Sigmoid colon (tissue), 7 donors: ENCODE measurements around the gene BCAR3. TPM values are rescaled to one million over a fixed set of nuclear protein-coding genes. Genes with fewer than 3 reads are reported as not detected.

Experiments
- DNase-seq: peaks from one replicate; pipeline ENCODE4 v3.0.0-alpha.2; 2019
- H3K27ac ChIP-seq, 4 donors: fragments of 200-600 bp; sonication (generic); one replicate each; pipeline ENCODE4 v1.5.1; 2016 to 2019; ENCODE audit warnings: mild to moderate bottlenecking in 1 of 4
- H3K27me3 ChIP-seq, 3 donors: fragments of 200-600 bp; sonication (generic); one replicate each; pipeline ENCODE4 v1.5.1; 2019; ENCODE audit warnings: mild to moderate bottlenecking in 1 of 3
- H3K36me3 ChIP-seq, 4 donors: fragments of 200-600 bp; sonication (generic); one replicate each; pipeline ENCODE4 v1.5.1; 2016 to 2019
- H3K4me1 ChIP-seq, 4 donors: fragments of 200-600 bp; sonication (generic); one replicate each; pipeline ENCODE4 v1.5.1; 2017 to 2019
- H3K4me3 ChIP-seq, 4 donors: fragments of 200-600 bp; sonication (generic); one replicate each; pipeline ENCODE4 v1.5.1; 2017 to 2019; ENCODE audit warnings: mild to moderate bottlenecking in 2 of 4, moderate library complexity in 1 of 4
- H3K9me3 ChIP-seq, 4 donors: fragments of 200-600 bp in 3 of 4; sonication (generic) in 3 of 4; one replicate each; pipeline versions ENCODE4 v1.5.1 to v1.6.1; 2013 to 2019
- CTCF ChIP-seq, 4 experiments: fragments of 450-650 bp in 3 of 4; fragments of 200-600 bp in 1 of 4; IDR thresholded peaks; one replicate each; pipeline ENCODE4 v1.5.1; 2016 to 2019; ENCODE audit warnings: antibody characterized with exemption in 4 of 4, mild to moderate bottlenecking in 3 of 4, moderate library complexity in 2 of 4
- EP300 ChIP-seq, 4 donors: sonication (generic); formaldehyde crosslinking; IDR thresholded peaks; one replicate each; pipeline ENCODE4 v1.6.1; 2017; ENCODE audit warnings: antibody characterized with exemption in 4 of 4
- POLR2A ChIP-seq, 2 donors: fragments of 450-650 bp; IDR thresholded peaks; one replicate each; pipeline ENCODE4 v1.6.1; 2016; ENCODE audit warnings: antibody characterized with exemption in 2 of 2, mild to moderate bottlenecking in 2 of 2, moderate library complexity in 2 of 2
- POLR2AphosphoS5 ChIP-seq, 4 donors: sonication (generic); formaldehyde crosslinking; IDR thresholded peaks; one replicate each; pipeline ENCODE4 v1.6.1; 2017; ENCODE audit warnings: antibody characterized with exemption in 4 of 4
- WGBS, 2 donors: extraction: QIAGEN DNeasy Blood & Tissue Kit; methylation state at CpG; one replicate each; pipeline ENCODE4 v1.1.7; 2013; 5-methylcytosine and 5-hydroxymethylcytosine counted together
- intact Hi-C: fragments of 100-400 bp; cut with DNase I; formaldehyde crosslinking; loops from one replicate; pipeline ENCODE4 v1.15.1; 2023
- polyA plus RNA-seq, 3 donors: library from polyadenylated mRNA; stranded (reverse); fragments of 200-250 nt; gene quantifications; one replicate each; pipeline ENCODE4 v1.2.3, GENCODE V29; 2013
- total RNA-seq, 4 donors: library from RNA; depleted of rRNA; stranded (reverse); fragments of >200 nt; gene quantifications; one replicate each; pipeline ENCODE4 v1.1.0, GENCODE V29; 2016
- donor health status: healthy with polysubstance abuse.
- donor health status: Bipolar disorder and iron deficiency.
- donor health status: healthy.

The BCAR3 gene
- total and polyA plus RNA-seq, 7 donors = 12.3 to 43.2 (median 22.1) TPM

DNA sequence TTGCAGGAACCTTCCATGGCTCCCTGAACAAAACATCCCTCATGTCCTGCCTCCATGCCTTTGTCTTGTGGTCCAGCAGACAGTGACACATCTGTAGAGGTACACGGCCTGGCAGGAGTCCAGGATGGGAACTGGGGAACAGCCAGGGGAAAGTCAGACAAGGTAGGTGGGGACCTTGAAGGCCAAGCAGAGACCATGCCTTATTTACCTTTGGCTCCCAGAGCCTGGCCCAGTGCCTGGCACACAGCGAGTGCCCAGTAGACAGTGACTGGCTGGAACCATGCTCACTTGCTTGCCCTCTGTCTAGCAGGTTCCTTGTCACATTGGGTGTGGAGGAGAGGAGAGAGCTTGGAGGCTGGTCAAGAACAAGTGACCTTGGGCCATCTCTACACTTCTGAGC is 81.0 kb downstream of the BCAR3 start:
- Histone ChIP-seq H3K4me3 (no peak overlapping the region), H3K36me3 (no peaks in the 10 kb centered on the region), H3K9me3 (no peaks in the 10 kb centered on the region), H3K4me1 (peaks cover 0 to 56% (median 39%) of the 10 kb centered on the region in 4 donors), H3K27me3 (no peaks in the 10 kb centered on the region), H3K27ac (no peak overlapping the region)
- intact Hi-C loops = no loop called here
- TF ChIP-seq CTCF (IDR thresholded peaks at IDR 0.05) (no peak), POLR2A (IDR thresholded peaks at IDR 0.05) (no peak), EP300 (IDR thresholded peaks at IDR 0.05) (no peak), POLR2AphosphoS5 (IDR thresholded peaks at IDR 0.05) (no peak)
- peak; percentile 55 for DNase-seq
- WGBS, 2 donors = 70 to 89% methylated on average over 2 of the region's 2 CpGs

- intact Hi-C loops = loop anchor here (5.0 kb wide), 1 partner anchor 152 kb away; the partner anchor contains the start of gene FNBP1L
- Histone ChIP-seq H3K36me3 (no peaks in the 10 kb centered on the region), H3K27me3 (no peaks in the 10 kb centered on the region), H3K4me3 (no peak overlapping the region), H3K4me1 (peaks cover 0 to 59% (median 42%) of the 10 kb centered on the region in 4 donors), H3K9me3 (no peaks in the 10 kb centered on the region), H3K27ac (no peak overlapping the region)
- TF ChIP-seq POLR2A (IDR thresholded peaks at IDR 0.05) (no peak), CTCF (IDR thresholded peaks at IDR 0.05) (no peak), POLR2AphosphoS5 (IDR thresholded peaks at IDR 0.05) (no peak), EP300 (IDR thresholded peaks at IDR 0.05) (no peak)
- DNase-seq = no peak
- WGBS, 2 donors = 95% methylated on average over 6 of the region's 6 CpGs
Observed at GRCh38 chr1:93599479-93599878, 82.2 kb downstream of the BCAR3 start.

- H3K27ac ChIP-seq = no peak overlapping the region
Observed at GRCh38 chr1:93598861-93599439, 82.7 kb downstream of the BCAR3 start.

GRCh38 chr1:93598396-93598795 is 83.2 kb downstream of the BCAR3 start:
- H3K4me1 ChIP-seq = peaks cover 0 to 70% (median 52%) of the 10 kb centered on the region in 4 donors
- H3K4me3 ChIP-seq = no peak overlapping the region
- DNase-seq = no peak
- H3K36me3 ChIP-seq = no peaks in the 10 kb centered on the region
- H3K27ac ChIP-seq = peak overlapping the region in 3 of 4 donors; percentile 19 to 68 (median 26)
- H3K27me3 ChIP-seq = no peaks in the 10 kb centered on the region
- WGBS, 2 donors = 89 to 94% methylated on average over 2 of the region's 2 CpGs
- no peaks in the 10 kb centered on the region for H3K9me3 ChIP-seq
- TF ChIP-seq CTCF (IDR thresholded peaks at IDR 0.05) (no peak), POLR2A (IDR thresholded peaks at IDR 0.05) (no peak)
- intact Hi-C loops = loop anchor here (5.0 kb wide), 1 partner anchor 151 kb away; the partner anchor contains the start of gene FNBP1L

More at GRCh38 chr1:93598861-93599439, 82.7 kb downstream of the BCAR3 start:
- peak; percentile 43 for DNase-seq
- no peak for TF ChIP-seq POLR2A (IDR thresholded peaks at IDR 0.05)
- no peak for TF ChIP-seq EP300 (IDR thresholded peaks at IDR 0.05)
- no peak for TF ChIP-seq POLR2AphosphoS5 (IDR thresholded peaks at IDR 0.05)
- TF ChIP-seq CTCF (IDR thresholded peaks at IDR 0.05) = no peak
- Histone ChIP-seq H3K4me3 (no peak overlapping the region), H3K4me1 (peaks cover 0 to 64% (median 46%) of the 10 kb centered on the region in 4 donors), H3K36me3 (no peaks in the 10 kb centered on the region), H3K9me3 (no peaks in the 10 kb centered on the region), H3K27me3 (no peaks in the 10 kb centered on the region)
- intact Hi-C loops = loop anchor here (5.0 kb wide), 1 partner anchor 152 kb away; the partner anchor contains the start of gene FNBP1L
- WGBS, 2 donors = 90 to 92% methylated on average over 7 of the region's 7 CpGs
